WTC11 (cell line): Measurements from ENCODE around the gene LNX2. TPM values are rescaled to one million over a fixed set of nuclear protein-coding genes. Genes with fewer than 3 reads are reported as not detected.

Experiments
- ATAC-seq: fragments of 200-7000 bp; cut with Tn5 transposase; 2 replicates; pipeline ENCODE4 v1.10.0; 2021; ENCODE audit warnings: mild to moderate bottlenecking, moderate library complexity
- CTCF ChIA-PET: fragments of 300-600 bp; sonication (Branson Sonifier 250); formaldehyde crosslinking; loops from one replicate; lab custom pipeline; 2021; ENCODE audit warnings: antibody characterized with exemption; lab: Charles Lee
- POLR2A ChIA-PET: fragments of 350-600 bp; sonication (Branson Sonifier 250); formaldehyde crosslinking; loops from one replicate; lab custom pipeline; 2021; ENCODE audit warnings: antibody characterized with exemption; lab: Charles Lee
- DNase-seq: peaks from one replicate; pipeline ENCODE4 v3.0.0; 2021; ENCODE audit warnings: low spot score
- H3K27ac Mint-ChIP-seq: 2 replicates; pipeline ENCODE4 v1.8.0; 2021; ENCODE audit warnings: mixed read lengths
- H3K27me3 Mint-ChIP-seq: 2 replicates; pipeline ENCODE4 v1.8.0; 2021; ENCODE audit warnings: low read depth, mild to moderate bottlenecking, moderate library complexity, mixed read lengths
- H3K36me3 Mint-ChIP-seq: 2 replicates; pipeline ENCODE4 v1.8.0; 2021; ENCODE audit warnings: mixed read lengths
- H3K4me1 Mint-ChIP-seq: 2 replicates; pipeline ENCODE4 v1.8.0; 2022; ENCODE audit warnings: mixed read lengths
- H3K4me3 Mint-ChIP-seq: 2 replicates; pipeline ENCODE4 v1.8.0; 2021; ENCODE audit warnings: mild to moderate bottlenecking, moderate library complexity, mixed read lengths
- H3K9me3 Mint-ChIP-seq: 2 replicates; pipeline ENCODE4 v1.8.0; 2021; ENCODE audit warnings: mixed read lengths
- ATF1 ChIP-seq: sonication (generic); formaldehyde crosslinking; IDR thresholded peaks from 2 replicates; pipeline ENCODE4 v1.8.1; 2023; ENCODE audit warnings: mild to moderate bottlenecking, moderate library complexity, missing genetic modification reagents
- ATF3 ChIP-seq: sonication (generic); formaldehyde crosslinking; conservative IDR thresholded peaks from 2 replicates; pipeline ENCODE4 v1.8.1; 2022; ENCODE audit warnings: mild to moderate bottlenecking, missing genetic modification reagents
- FOXK1 ChIP-seq: sonication (generic); formaldehyde crosslinking; IDR thresholded peaks from 2 replicates; pipeline ENCODE4 v1.8.0; 2022; ENCODE audit warnings: mild to moderate bottlenecking, moderate library complexity, missing genetic modification reagents
- FOXP1 ChIP-seq: sonication (generic); formaldehyde crosslinking; IDR thresholded peaks from 2 replicates; pipeline ENCODE4 v1.8.0; 2022; ENCODE audit warnings: missing genetic modification reagents, mild to moderate bottlenecking, moderate library complexity, borderline replicate concordance
- GABPB1 ChIP-seq: sonication (generic); formaldehyde crosslinking; IDR thresholded peaks from 2 replicates; pipeline ENCODE4 v1.8.1; 2023; ENCODE audit warnings: mild to moderate bottlenecking, missing genetic modification reagents
- JAZF1 ChIP-seq: fragments of 250-450 bp; sonication (Bioruptor Pico); IDR thresholded peaks from 2 replicates; pipeline ENCODE4 v1.9.0; 2021; ENCODE audit warnings: moderate library complexity, mild to moderate bottlenecking, inconsistent platforms
- JUN ChIP-seq: sonication (generic); formaldehyde crosslinking; IDR thresholded peaks from 2 replicates; pipeline ENCODE4 v1.8.0; 2023; ENCODE audit warnings: mild to moderate bottlenecking, missing genetic modification reagents
- MXD4 ChIP-seq: fragments of 250-450 bp; sonication (Bioruptor Pico); IDR thresholded peaks from 2 replicates; pipeline ENCODE4 v1.8.0; 2021; ENCODE audit warnings: mild to moderate bottlenecking, moderate library complexity, borderline replicate concordance
- MYBL2 ChIP-seq: sonication (generic); formaldehyde crosslinking; IDR thresholded peaks from 2 replicates; pipeline ENCODE4 v1.8.1; 2023; ENCODE audit warnings: mild to moderate bottlenecking, moderate library complexity, missing genetic modification reagents
- NFE2L1 ChIP-seq: sonication (generic); formaldehyde crosslinking; IDR thresholded peaks from 2 replicates; pipeline ENCODE4 v1.8.1; 2023; ENCODE audit warnings: missing genetic modification reagents
- SMAD3 ChIP-seq: sonication (generic); formaldehyde crosslinking; IDR thresholded peaks from 2 replicates; pipeline ENCODE4 v1.8.0; 2022; ENCODE audit warnings: missing genetic modification reagents, mild to moderate bottlenecking, borderline replicate concordance
- USF1 ChIP-seq: sonication (generic); formaldehyde crosslinking; IDR thresholded peaks from 2 replicates; pipeline ENCODE4 v1.8.0; 2022; ENCODE audit warnings: mild to moderate bottlenecking, missing genetic modification reagents
- ZBTB21 ChIP-seq: sonication (generic); formaldehyde crosslinking; IDR thresholded peaks from 2 replicates; pipeline ENCODE4 v1.8.1; 2023; ENCODE audit warnings: mild to moderate bottlenecking, missing genetic modification reagents, borderline replicate concordance
- total RNA-seq: library from RNA; stranded (reverse); gene quantifications from 3 replicates; pipeline ENCODE4 v1.2.3, GENCODE V29; 2021
- TF ChIP-seq, protein P1 (sequence below): fragments of 250-450 bp; sonication (Bioruptor Pico); conservative IDR thresholded peaks from 2 replicates; pipeline ENCODE4 v1.9.0; 2021; ENCODE audit warnings: mild to moderate bottlenecking
- TF ChIP-seq, protein P2 (sequence below): sonication (generic); formaldehyde crosslinking; IDR thresholded peaks from 2 replicates; pipeline ENCODE4 v1.8.1; 2023; ENCODE audit warnings: mild to moderate bottlenecking, missing genetic modification reagents
- TF ChIP-seq, protein P3 (sequence below): sonication (generic); formaldehyde crosslinking; IDR thresholded peaks from 2 replicates; pipeline ENCODE4 v1.8.1; 2023; ENCODE audit warnings: mild to moderate bottlenecking, missing genetic modification reagents, borderline replicate concordance
- TF ChIP-seq, protein P4 (sequence below): sonication (generic); formaldehyde crosslinking; IDR thresholded peaks from 2 replicates; pipeline ENCODE4 v1.8.1; 2023; ENCODE audit warnings: mild to moderate bottlenecking, missing genetic modification reagents, moderate library complexity
- TF ChIP-seq, protein P5 (sequence below): fragments of 250-450 bp; sonication (Bioruptor Pico); IDR thresholded peaks from 2 replicates; pipeline ENCODE4 v1.8.0; 2021; ENCODE audit warnings: mild to moderate bottlenecking
- TF ChIP-seq, protein P6 (sequence below): fragments of 250-450 bp; sonication (Bioruptor Pico); IDR thresholded peaks from 2 replicates; pipeline ENCODE4 v2.1.2; 2022; ENCODE audit warnings: mild to moderate bottlenecking, moderate library complexity

The LNX2 gene
- total RNA-seq, 1 experiment from 2014 or later: 10.1 TPM

DNA sequence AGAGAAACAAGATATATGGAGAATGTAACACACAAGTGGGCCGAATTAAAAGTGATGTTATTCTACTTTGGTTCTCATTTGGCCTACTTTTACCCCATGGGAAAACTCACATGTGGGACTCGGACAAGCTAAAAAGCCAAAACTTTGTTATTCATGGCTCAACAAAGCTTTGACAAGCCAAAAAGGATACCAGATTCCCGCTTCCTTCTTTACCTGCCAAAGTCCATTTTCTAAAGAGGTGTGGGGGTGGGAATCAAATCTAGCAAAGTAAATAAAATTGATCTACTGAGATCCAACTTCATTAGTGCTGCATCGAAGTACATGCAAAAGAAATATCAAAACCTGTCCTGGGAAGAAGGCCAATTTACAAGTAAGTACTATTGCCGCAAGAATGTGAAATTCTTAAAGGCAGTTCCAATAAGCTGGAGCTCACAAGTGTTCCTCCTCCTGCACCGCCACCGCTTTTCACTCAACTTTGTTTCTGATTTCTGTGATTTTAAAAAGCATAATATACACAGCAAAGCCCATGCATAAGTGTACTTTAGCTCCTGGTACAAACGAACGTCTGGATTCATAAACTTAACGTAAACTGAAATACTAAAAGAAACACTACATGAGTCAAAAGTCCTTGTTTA, 1.1 kb downstream of the LNX2 start (continued):
- TF ChIP-seq, protein P1, sequence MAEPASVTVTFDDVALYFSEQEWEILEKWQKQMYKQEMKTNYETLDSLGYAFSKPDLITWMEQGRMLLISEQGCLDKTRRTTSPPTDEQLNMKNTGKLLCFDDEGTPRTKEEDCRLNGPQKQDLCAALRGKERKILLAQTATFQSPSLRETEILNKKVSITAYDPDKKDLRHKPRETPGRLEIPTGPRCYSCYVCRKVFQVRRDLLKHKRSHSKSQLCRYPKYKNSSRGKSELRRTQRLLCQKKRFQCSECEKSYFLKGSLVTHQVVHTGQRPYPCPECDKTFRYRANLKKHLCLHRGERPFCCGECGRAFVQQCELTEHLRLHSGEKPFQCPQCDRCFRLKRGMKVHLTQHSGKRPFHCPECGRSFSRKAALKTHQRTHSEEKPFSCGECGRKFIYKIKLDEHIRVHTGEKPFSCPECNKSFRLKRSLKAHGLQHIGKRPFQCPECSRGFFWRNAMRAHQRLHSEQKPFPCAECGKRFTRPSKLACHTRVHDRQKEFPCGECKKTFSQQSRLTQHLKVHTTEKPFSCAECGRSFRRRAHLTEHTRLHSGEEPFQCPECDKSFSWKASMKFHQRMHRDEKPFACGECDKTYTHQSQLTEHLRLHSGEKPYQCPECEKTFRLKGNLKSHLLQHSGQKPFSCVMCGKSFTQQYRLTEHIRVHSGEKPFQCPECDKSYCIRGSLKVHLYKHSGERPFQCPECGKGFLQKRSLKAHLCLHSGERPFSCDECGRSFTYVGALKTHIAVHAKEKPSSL (CRISPR knock-in tag): no peak
- TF ChIP-seq, protein P2, sequence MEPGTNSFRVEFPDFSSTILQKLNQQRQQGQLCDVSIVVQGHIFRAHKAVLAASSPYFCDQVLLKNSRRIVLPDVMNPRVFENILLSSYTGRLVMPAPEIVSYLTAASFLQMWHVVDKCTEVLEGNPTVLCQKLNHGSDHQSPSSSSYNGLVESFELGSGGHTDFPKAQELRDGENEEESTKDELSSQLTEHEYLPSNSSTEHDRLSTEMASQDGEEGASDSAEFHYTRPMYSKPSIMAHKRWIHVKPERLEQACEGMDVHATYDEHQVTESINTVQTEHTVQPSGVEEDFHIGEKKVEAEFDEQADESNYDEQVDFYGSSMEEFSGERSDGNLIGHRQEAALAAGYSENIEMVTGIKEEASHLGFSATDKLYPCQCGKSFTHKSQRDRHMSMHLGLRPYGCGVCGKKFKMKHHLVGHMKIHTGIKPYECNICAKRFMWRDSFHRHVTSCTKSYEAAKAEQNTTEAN (CRISPR knock-in tag): no peak
- TF ChIP-seq FOXP1 (CRISPR knock-in tag) (no peak), MXD4 (CRISPR knock-in tag) (no peak), JAZF1 (CRISPR knock-in tag) (no peak), USF1 (no peak), ATF1 (no peak), FOXK1 (no peak), MYBL2 (CRISPR knock-in tag) (no peak), ZBTB21 (CRISPR knock-in tag) (no peak), NFE2L1 (no peak), GABPB1 (CRISPR knock-in tag) (no peak)
- TF ChIP-seq, protein P3, sequence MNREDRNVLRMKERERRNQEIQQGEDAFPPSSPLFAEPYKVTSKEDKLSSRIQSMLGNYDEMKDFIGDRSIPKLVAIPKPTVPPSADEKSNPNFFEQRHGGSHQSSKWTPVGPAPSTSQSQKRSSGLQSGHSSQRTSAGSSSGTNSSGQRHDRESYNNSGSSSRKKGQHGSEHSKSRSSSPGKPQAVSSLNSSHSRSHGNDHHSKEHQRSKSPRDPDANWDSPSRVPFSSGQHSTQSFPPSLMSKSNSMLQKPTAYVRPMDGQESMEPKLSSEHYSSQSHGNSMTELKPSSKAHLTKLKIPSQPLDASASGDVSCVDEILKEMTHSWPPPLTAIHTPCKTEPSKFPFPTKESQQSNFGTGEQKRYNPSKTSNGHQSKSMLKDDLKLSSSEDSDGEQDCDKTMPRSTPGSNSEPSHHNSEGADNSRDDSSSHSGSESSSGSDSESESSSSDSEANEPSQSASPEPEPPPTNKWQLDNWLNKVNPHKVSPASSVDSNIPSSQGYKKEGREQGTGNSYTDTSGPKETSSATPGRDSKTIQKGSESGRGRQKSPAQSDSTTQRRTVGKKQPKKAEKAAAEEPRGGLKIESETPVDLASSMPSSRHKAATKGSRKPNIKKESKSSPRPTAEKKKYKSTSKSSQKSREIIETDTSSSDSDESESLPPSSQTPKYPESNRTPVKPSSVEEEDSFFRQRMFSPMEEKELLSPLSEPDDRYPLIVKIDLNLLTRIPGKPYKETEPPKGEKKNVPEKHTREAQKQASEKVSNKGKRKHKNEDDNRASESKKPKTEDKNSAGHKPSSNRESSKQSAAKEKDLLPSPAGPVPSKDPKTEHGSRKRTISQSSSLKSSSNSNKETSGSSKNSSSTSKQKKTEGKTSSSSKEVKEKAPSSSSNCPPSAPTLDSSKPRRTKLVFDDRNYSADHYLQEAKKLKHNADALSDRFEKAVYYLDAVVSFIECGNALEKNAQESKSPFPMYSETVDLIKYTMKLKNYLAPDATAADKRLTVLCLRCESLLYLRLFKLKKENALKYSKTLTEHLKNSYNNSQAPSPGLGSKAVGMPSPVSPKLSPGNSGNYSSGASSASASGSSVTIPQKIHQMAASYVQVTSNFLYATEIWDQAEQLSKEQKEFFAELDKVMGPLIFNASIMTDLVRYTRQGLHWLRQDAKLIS (CRISPR knock-in tag): no peak
- TF ChIP-seq, protein P4, sequence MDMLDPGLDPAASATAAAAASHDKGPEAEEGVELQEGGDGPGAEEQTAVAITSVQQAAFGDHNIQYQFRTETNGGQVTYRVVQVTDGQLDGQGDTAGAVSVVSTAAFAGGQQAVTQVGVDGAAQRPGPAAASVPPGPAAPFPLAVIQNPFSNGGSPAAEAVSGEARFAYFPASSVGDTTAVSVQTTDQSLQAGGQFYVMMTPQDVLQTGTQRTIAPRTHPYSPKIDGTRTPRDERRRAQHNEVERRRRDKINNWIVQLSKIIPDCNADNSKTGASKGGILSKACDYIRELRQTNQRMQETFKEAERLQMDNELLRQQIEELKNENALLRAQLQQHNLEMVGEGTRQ (CRISPR knock-in tag): no peak

GRCh38 chr13:27617881-27618321, 2.4 kb downstream of the LNX2 start:
- Mint-ChIP-seq H3K27me3 (no peaks in the 10 kb centered on the region), H3K9me3 (peaks cover 11% of the 10 kb centered on the region), H3K27ac (peak overlapping the region; percentile 3; the same call in 1 of the 2 replicates), H3K4me3 (peak overlapping the region; percentile 93), H3K36me3 (peaks cover 23% of the 10 kb centered on the region), H3K4me1 (peaks cover 47% of the 10 kb centered on the region)
- CTCF ChIA-PET: interaction anchor here (1.3 to 1.9 kb wide), 2 partner anchors 84 to 209 kb away, joined by 5 to 9 read pairs; no protein-coding TSS in a partner anchor
- no peak for DNase-seq
- no peak for ATAC-seq
- POLR2A ChIA-PET: interaction anchor here (0.5 kb wide), 1 partner anchor 130 kb away, joined by 5 read pairs; no protein-coding TSS in a partner anchor
- TF ChIP-seq FOXK1: no peak
- TF ChIP-seq SMAD3: no peak
- no peak for TF ChIP-seq ATF3 (CRISPR knock-in tag)
- TF ChIP-seq, protein P5, sequence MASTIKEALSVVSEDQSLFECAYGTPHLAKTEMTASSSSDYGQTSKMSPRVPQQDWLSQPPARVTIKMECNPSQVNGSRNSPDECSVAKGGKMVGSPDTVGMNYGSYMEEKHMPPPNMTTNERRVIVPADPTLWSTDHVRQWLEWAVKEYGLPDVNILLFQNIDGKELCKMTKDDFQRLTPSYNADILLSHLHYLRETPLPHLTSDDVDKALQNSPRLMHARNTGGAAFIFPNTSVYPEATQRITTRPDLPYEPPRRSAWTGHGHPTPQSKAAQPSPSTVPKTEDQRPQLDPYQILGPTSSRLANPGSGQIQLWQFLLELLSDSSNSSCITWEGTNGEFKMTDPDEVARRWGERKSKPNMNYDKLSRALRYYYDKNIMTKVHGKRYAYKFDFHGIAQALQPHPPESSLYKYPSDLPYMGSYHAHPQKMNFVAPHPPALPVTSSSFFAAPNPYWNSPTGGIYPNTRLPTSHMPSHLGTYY (CRISPR knock-in tag): no peak
- no peak for TF ChIP-seq JUN (CRISPR knock-in tag)
- TF ChIP-seq, protein P6, sequence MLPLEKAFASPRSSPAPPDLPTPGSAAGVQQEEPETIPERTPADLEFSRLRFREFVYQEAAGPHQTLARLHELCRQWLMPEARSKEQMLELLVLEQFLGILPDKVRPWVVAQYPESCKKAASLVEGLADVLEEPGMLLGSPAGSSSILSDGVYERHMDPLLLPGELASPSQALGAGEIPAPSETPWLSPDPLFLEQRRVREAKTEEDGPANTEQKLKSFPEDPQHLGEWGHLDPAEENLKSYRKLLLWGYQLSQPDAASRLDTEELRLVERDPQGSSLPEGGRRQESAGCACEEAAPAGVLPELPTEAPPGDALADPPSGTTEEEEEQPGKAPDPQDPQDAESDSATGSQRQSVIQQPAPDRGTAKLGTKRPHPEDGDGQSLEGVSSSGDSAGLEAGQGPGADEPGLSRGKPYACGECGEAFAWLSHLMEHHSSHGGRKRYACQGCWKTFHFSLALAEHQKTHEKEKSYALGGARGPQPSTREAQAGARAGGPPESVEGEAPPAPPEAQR (CRISPR knock-in tag): no peak
- TF ChIP-seq NFE2L1: no peak
